GM15510 (cell line): ENCODE results near the gene ATRAID.

Experiments used
- POLR2A ChIP-seq: IDR thresholded peaks from 3 replicates; pipeline ENCODE4 v1.6.1; 2011; ENCODE audit warnings: borderline replicate concordance; ENCODE audit not compliant: insufficient read length; ENCODE audit errors: extremely low read depth

ATRAID gene

DNA sequence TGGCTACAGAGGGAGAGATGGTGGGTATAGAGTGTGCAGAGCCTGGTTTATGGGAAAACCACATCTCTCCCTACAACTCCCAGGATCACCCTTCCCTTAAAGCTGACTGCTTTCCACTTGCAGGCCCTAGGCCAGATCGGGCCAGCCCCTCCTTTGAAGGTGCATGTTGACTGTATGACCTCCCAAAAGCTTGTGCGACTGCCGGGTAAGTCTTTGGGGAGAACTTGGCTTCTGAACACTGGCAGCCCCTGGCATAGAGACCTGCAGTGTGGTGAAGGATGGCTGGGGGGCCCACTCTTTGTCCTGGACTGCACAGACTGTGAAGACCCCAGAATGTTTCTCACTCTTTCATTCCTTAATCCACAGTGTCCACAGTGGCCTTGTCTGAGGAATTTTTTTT, 24.8 kb downstream of the ATRAID start:
- no peak for TF ChIP-seq POLR2A

DNA sequence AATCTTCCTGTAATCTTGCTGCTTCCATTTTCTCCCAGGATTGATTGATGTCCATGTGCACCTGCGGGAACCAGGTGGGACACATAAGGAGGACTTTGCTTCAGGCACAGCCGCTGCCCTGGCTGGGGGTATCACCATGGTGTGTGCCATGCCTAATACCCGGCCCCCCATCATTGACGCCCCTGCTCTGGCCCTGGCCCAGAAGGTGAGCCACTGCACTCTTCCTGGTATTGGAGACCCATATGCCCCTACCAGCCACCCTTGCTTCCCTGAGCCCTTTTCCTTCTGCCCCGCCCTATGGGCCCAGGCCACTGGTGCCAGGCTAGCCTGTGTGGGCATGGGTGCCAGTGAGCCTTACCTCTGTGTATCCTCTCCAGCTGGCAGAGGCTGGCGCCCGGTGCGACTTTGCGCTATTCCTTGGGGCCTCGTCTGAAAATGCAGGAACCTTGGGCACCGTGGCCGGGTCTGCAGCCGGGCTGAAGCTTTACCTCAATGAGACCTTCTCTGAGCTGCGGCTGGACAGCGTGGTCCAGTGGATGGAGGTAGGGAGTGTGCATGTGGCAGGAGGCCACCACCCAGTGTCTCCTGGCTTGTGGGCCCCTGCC, 25.6 kb downstream of the ATRAID start:
- TF ChIP-seq POLR2A, result no peak

DNA sequence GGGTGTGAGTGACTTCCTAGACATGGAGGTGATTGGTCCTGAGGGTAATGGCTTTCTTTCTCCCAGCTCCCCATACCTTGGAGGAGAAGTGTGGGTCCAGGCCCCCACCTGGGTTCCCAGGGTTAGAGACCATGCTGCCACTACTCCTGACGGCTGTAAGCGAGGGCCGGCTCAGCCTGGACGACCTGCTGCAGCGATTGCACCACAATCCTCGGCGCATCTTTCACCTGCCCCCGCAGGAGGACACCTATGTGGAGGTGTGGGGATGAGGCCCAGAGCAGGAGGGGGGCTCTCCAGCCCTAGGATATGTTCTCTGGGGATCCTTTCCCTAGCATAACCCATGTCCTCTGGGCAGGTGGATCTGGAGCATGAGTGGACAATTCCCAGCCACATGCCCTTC, 27.1 kb downstream of the ATRAID start:
- no peak for TF ChIP-seq POLR2A

DNA sequence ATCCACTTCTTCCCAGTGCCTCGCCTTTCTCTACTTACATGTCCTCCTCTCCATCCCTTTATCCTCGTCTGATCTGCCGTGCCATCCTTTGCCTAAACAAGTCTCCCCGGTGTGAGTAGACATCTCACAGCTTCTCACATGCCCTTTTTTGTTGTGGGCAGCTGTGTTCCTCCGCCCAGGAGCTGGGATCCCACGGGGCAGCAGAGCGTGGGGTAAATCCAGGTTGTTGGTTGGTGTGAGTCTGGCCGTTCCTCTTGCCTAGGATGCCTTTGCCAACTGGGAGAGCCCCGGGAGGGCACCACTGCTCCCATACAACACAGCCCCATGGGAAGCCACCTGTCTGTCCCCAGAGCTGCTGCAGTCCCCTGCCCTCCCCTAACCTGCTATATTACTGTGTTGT, 28.6 kb downstream of the ATRAID start:
- no peak for TF ChIP-seq POLR2A

DNA sequence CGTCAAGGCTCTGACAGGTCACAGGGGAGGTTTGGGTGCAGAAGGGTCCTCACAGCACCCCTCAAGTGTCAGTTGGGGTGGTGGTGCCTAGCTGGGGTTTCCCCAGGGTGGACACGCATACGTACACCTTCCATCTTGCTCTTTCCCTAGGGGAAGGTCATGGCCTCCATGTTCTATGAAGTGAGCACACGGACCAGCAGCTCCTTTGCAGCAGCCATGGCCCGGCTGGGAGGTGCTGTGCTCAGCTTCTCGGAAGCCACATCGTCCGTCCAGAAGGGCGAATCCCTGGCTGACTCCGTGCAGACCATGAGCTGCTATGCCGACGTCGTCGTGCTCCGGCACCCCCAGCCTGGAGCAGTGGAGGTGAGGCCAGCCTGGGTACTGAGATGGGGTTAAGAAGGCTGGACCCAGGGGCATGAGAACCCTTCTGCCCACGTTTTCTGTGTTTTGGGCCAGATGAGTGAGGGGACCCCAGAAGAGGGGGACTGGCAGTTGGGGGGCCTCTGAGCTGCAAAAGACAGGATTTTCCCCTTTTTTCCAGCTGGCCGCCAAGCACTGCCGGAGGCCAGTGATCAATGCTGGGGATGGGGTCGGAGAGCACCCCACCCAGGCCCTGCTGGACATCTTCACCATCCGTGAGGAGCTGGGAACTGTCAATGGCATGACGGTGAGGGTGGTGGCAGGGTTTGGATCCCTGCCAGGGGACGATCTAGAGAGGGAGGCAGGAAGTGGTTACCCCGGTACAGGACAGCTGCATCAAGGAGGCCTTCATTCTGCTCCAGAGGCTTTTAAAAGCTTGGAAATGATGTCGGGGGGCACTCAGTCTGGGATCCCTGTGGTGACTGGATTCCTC, 30.1 kb downstream of the ATRAID start:
- no peak for TF ChIP-seq POLR2A

DNA sequence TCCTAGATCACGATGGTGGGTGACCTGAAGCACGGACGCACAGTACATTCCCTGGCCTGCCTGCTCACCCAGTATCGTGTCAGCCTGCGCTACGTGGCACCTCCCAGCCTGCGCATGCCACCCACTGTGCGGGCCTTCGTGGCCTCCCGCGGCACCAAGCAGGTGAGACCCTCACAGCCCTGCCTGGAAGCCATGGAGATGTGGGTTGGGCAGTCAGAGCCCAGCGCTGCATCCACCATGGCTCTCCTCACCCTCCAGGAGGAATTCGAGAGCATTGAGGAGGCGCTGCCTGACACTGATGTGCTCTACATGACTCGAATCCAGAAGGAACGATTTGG, 30.7 kb downstream of the ATRAID start:
- no peak for TF ChIP-seq POLR2A

DNA sequence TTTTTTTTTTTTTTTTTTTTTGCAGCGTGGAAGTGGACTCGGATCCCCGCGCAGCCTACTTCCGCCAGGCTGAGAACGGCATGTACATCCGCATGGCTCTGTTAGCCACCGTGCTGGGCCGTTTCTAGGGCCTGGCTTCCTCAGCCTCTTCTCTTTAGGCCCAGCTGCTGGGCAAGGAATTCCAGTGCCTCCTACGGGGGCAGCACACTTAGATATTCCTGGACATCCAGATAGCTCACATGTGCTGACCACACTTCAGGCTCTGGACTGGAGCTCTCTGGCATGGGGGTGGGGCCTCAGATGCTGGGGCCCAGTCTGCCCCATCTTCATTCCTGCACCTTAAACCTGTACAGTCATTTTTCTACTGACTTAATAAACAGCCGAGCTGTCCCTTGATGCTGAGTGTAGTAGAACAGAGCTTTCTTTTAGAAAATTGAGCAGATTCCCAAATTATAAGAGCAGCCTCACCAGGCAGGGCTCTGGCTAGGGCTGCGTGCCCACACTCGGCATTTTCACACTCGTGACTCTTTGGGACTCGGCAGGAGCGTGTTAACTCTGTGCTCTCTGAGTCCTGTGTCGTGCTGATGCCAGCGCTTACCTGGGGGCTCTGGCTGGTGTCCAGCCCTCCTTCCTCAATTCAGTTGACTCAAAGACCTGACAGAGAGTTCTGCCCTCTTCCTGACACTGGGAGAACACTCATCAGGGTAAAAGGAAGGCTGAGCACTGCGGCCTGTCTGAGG, 31.7 kb downstream of the ATRAID start:
- TF ChIP-seq POLR2A, result no peak

DNA sequence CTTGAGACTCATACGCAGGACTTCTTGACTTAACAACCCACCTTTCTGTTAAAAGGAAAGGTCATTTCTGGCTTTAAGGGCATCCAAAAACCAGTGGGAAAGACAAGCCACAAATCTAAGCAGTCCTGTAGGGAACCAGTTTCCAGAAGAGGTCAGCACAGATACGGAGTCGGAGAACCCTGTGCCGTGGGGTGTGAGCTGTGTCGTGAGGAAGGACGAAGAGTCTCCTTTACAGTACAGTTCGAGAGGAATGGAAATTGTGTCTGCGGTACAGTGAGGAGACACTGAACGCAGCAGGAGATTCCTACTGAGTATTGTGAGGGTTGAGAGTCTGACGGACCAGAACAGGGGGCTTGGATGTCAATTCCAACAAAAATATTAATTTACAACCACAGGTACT, 33.3 kb downstream of the ATRAID start:
- TF ChIP-seq POLR2A, result no peak

DNA sequence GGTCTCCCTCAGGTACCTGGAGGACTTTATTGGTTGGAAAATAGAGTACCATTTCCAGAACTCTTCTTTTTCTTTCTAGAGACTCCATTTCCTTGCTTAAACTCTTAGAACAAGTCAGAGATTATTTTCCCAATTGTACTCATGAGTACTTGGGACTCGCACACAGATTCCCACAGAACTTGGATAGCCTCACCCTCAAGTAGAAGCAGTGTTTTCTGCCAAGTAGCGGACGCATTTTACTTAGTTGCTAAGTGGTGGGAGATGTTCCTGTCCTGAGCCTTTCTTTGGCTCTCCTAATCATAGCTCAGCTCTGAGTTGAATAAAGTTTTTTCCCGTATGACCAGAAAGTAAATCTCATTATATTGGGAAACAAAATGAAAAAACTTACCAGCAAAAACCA, 33.8 kb downstream of the ATRAID start:
- TF ChIP-seq POLR2A, result no peak

DNA sequence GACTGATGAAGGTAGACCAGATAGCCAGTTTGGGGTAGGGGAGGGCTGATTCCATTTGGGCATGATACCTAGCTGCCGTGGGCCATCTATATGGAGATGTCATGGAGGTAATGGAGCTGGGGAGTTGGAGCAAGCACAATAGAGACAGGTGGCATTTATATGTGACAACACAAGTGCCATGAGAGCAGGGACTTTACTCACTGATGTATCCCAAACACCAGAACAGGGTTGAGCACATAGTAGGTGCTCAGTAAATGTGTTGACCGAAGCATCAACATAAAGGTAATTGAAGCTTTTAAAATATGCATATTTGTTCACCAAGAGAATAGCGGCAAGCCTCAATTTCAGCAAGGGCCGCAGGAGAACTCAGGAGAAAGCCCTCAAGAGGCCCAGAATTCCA, 36.1 kb downstream of the ATRAID start:
- TF ChIP-seq POLR2A, result no peak

DNA sequence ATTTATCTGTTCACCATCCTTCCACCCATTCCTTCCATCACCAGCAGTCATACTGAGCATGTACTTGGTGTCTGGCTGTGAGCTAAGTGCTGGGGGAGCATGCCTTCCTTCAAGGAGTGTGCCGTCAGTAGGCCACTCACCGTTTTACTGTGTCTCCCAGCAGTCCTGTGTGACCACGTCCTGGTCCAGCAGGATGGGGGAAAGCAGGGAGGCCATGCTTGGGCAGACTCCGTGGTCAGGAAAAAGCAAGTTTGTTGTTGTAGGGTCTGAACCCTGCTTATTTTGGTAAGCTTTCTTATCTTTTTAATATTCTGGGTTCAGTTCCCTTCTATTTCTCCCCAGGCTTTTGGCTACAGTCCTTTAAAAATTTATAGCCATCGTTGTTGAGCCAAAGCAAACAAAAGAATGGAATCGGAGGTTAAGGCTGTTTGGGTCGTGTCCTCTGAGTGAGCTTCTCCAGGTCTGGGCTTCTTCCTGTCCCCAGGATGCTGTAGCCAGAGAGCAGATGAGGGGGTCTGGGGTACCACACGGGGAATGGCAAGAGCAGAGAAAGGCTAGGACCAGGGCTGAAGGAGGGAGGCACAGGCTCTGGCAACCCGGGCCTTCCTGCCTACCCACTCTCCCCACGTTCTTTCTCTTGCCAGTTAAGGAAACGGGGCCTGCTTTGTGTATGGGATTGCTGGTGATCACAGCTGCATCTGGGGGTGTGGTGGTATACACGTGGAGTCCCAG, 37.5 kb downstream of the ATRAID start:
- TF ChIP-seq POLR2A, result no peak

DNA sequence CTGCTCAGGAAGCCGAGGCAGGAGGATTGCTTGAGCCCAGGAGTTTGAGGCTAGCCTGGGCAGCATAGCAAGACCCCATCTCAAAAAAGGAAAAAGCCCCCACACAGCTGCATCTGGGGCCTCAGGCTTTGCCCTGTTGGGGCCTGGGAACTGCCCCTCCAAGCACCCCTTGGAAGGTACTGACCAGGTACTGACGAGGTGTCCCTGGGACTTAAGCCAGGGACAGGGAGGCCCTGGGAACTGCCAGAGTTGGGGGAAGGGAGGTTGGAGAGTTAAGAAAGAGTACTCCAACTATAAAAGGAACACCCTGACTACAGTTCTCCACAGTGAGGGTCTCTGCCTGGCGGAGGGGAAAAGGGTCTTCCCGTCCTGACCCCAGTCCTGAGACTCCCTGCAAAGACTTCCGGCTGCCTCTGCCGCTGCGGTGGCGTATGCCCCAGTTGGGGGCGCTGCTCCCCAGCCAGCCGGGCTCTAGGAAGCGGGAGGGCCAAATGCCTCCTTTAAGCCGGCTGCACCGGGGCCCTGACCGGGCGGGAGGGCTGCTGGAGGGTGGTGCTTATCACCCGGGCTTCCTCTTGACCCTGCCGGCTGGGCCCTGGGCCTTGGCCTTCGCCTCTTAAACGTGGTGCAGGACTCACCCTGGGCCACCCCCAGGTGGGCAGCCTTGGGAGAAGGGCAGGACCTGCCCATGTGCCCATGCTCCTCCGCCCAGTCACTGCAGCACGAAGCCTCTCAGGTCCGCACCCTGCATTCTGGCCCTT, 38.2 kb downstream of the ATRAID start:
- no peak for TF ChIP-seq POLR2A

DNA sequence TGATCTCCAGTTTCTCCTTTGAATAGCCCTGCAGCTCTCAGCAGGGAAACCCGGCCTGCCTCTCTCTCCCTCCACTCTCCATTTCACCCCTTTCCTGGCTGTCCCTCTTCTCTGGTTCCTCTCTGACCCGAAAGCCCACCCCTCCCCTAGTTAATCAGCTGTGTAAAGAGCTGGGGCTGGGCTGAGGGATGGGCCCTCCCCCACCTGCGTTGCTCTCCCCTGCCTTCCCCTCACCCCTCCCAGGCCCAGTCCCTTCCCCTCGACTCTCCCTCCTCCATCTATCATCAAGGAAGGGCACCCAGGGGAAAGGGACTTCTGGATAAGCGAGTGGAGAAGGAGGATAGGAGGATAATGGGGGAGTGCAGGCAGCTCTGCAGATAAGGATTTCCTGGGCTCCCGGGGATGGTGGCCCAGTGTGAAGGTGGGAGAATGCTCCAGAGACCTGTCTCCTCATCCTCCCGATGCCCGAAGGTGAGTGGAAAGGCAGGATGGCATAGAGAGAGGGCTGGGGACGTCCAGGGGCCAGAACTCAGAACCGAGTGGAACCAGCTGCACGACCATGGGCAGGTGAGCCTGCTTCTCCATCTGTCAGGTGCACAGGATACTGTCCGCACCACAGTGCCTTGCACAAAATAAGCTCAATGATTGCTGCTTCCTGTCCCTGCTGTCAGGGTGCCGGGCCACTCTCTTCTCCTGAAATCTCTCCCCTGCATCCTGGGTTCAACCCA, 39.0 kb downstream of the ATRAID start:
- TF ChIP-seq POLR2A, result no peak

DNA sequence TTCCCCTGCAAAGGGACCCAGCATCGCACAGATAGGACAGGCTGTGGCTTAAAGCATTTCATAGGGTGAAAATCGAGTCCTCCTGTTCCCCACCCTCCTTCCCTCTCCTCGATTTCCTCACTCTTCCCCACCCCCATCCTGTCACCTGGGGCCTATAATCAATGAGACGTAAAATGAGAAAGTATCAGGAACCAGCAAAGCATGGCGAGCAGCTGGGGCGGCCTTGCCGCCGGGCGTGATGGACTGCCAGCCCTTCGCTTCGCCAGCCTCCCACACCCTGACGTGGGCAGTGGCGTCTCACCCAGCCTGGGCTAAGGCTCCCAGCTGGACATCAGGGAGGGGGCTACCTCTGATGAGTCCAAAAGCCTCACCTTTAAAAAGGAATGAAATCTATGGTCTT, 39.9 kb downstream of the ATRAID start:
- no peak for TF ChIP-seq POLR2A
